DLD1 (cell line): ENCODE data around the gene MGAT5B.

Experiments
- in situ Hi-C: cut with HindIII; loops from 2 replicates; pipeline ENCODE4 v1.10.0; 2017; ENCODE audit warnings: low sequenced_read_pairs

The MGAT5B gene

GRCh38 chr17:76923491-76923890 is 55.3 kb downstream of the MGAT5B start:
- in situ Hi-C loops: no loop called here

- in situ Hi-C loops: no loop called here
Observed at GRCh38 chr17:76924345-76925342, 56.4 kb downstream of the MGAT5B start.

- in situ Hi-C loops: no loop called here
Observed at GRCh38 chr17:76925441-76925891, 57.3 kb downstream of the MGAT5B start.

GRCh38 chr17:76926237-76926866 is 58.1 kb downstream of the MGAT5B start:
- in situ Hi-C loops: no loop called here

GRCh38 chr17:76927577-76927976 is 59.4 kb downstream of the MGAT5B start:
- in situ Hi-C loops: no loop called here

GRCh38 chr17:76927982-76928381 is 59.8 kb downstream of the MGAT5B start:
- in situ Hi-C loops: no loop called here

GRCh38 chr17:76929148-76929547 is 60.9 kb downstream of the MGAT5B start:
- in situ Hi-C loops: no loop called here

- in situ Hi-C loops: no loop called here
Observed at GRCh38 chr17:76929601-76930000, 61.4 kb downstream of the MGAT5B start.

- in situ Hi-C loops: no loop called here
Observed at GRCh38 chr17:76930107-76930506, 61.9 kb downstream of the MGAT5B start.

- in situ Hi-C loops: no loop called here
Observed at GRCh38 chr17:76932402-76933333, 64.5 kb downstream of the MGAT5B start.

GRCh38 chr17:76934561-76935320 is 66.5 kb downstream of the MGAT5B start:
- in situ Hi-C loops: no loop called here

GRCh38 chr17:76935331-76935730 is 67.1 kb downstream of the MGAT5B start:
- in situ Hi-C loops: no loop called here

- in situ Hi-C loops: no loop called here
Observed at GRCh38 chr17:76937238-76937637, 69.0 kb downstream of the MGAT5B start.

GRCh38 chr17:76938009-76938408 is 69.8 kb downstream of the MGAT5B start:
- in situ Hi-C loops: no loop called here

- in situ Hi-C loops: no loop called here
Observed at GRCh38 chr17:76940295-76940694, 72.1 kb downstream of the MGAT5B start.

- in situ Hi-C loops: no loop called here
Observed at GRCh38 chr17:76940738-76941350, 72.6 kb downstream of the MGAT5B start.

GRCh38 chr17:76943202-76943601 is 75.0 kb downstream of the MGAT5B start:
- in situ Hi-C loops: no loop called here

GRCh38 chr17:76943781-76944213 is 75.6 kb downstream of the MGAT5B start:
- in situ Hi-C loops: no loop called here

- in situ Hi-C loops: no loop called here
Observed at GRCh38 chr17:76944477-76944876, 76.3 kb downstream of the MGAT5B start.
